HEK293 (cell line): Measurements from ENCODE around the gene DCST1.
"Not testable (repeated sequence)": the region's sequence is repeated elsewhere in the genome, so short reads cannot be mapped to it uniquely, and the experiment has no call there.

ENCODE experiments used
- CTCF ChIA-PET: fragments of 350-600 bp; formaldehyde crosslinking; extraction: SDS; loops from one replicate; lab custom pipeline; 2021; ENCODE audit warnings: antibody characterized with exemption; lab: Yijun Ruan, JAX
- POLR2A ChIA-PET: fragments of 300-600 bp; formaldehyde crosslinking; extraction: SDS; loops from one replicate; lab custom pipeline; 2020; ENCODE audit warnings: antibody characterized with exemption, inconsistent platforms; lab: Yijun Ruan, JAX
- H3K27ac ChIP-seq: fragments of 200-500 bp; sonication (Bioruptor generic); 2 replicates; pipeline ENCODE4 v1.5.1; 2014; ENCODE audit warnings: low read depth, low read length, control low read depth, inconsistent platforms; ENCODE audit errors: extremely low read depth
- H3K36me3 ChIP-seq, 2 experiments: fragments of 200-500 bp in 1 of 2; sonication (Bioruptor generic) in 1 of 2; 1 replicate in 1 of 2; 2 replicates in 1 of 2; pipeline ENCODE4 v1.5.1; 2014 to 2017; ENCODE audit warnings: inconsistent platforms in 2 of 2, low read length in 2 of 2; ENCODE audit not compliant: control insufficient read depth in 2 of 2, insufficient read depth in 1 of 2
- H3K4me1 ChIP-seq: fragments of 200-500 bp; sonication (Bioruptor generic); 2 replicates; pipeline ENCODE4 v1.5.1; 2014; ENCODE audit warnings: mild to moderate bottlenecking, low read length, inconsistent platforms; ENCODE audit not compliant: control insufficient read depth, insufficient read depth
- H3K4me3 ChIP-seq: 2 replicates; pipeline ENCODE4 v1.5.1; 2011; ENCODE audit warnings: low read depth, mild to moderate bottlenecking, control low read depth, low read length, moderate library complexity
- H3K9me3 ChIP-seq: fragments of 200-500 bp; sonication (Bioruptor generic); 2 replicates; pipeline ENCODE4 v1.5.1; 2014; ENCODE audit warnings: low read depth, low read length, inconsistent platforms; ENCODE audit not compliant: control insufficient read depth, insufficient read depth
- BCL6B ChIP-seq: fragments of 450-650 bp; formaldehyde crosslinking; IDR thresholded peaks from 2 replicates; pipeline ENCODE4 v1.5.1; 2017; ENCODE audit warnings: missing biosample characterization, missing genetic modification characterization
- KLF10 ChIP-seq: fragments of 450-650 bp; IDR thresholded peaks from 2 replicates; pipeline ENCODE4 v1.5.1; 2018; ENCODE audit warnings: missing biosample characterization, mild to moderate bottlenecking, missing genetic modification characterization
- KLF8 ChIP-seq: fragments of 450-650 bp; formaldehyde crosslinking; IDR thresholded peaks from 2 replicates; pipeline ENCODE4 v1.5.1; 2016; ENCODE audit warnings: missing biosample characterization, missing genetic modification characterization
- OSR2 ChIP-seq: fragments of 450-650 bp; formaldehyde crosslinking; IDR thresholded peaks from 2 replicates; pipeline ENCODE4 v1.5.1; 2016; ENCODE audit warnings: missing biosample characterization, missing genetic modification characterization
- PRDM1 ChIP-seq: fragments of 450-650 bp; formaldehyde crosslinking; IDR thresholded peaks from 2 replicates; pipeline ENCODE4; 2016; ENCODE audit warnings: missing biosample characterization, missing genetic modification characterization
- SETDB1 ChIP-seq: IDR thresholded peaks from one replicate; pipeline ENCODE4 v1.6.1; 2017; ENCODE audit warnings: mild to moderate bottlenecking, low read length, moderate library complexity, mixed read lengths; ENCODE audit not compliant: insufficient read length
- ZBTB1 ChIP-seq: fragments of 450-650 bp; formaldehyde crosslinking; IDR thresholded peaks from 2 replicates; pipeline ENCODE4 v1.5.1; 2016; ENCODE audit warnings: missing biosample characterization, missing genetic modification characterization
- ZBTB49 ChIP-seq: fragments of 450-650 bp; formaldehyde crosslinking; IDR thresholded peaks from 2 replicates; pipeline ENCODE4 v1.5.1; 2016; ENCODE audit warnings: missing biosample characterization, missing genetic modification characterization, low read depth
- ZFHX2 ChIP-seq: fragments of 450-650 bp; formaldehyde crosslinking; conservative IDR thresholded peaks from 2 replicates; pipeline ENCODE4 v1.5.1; 2016; ENCODE audit warnings: missing biosample characterization, missing genetic modification characterization
- ZFP41 ChIP-seq: fragments of 450-650 bp; formaldehyde crosslinking; IDR thresholded peaks from 2 replicates; pipeline ENCODE4 v1.5.1; 2016; ENCODE audit warnings: missing biosample characterization, missing genetic modification characterization, borderline replicate concordance
- ZFP69B ChIP-seq: fragments of 450-650 bp; formaldehyde crosslinking; IDR thresholded peaks from 2 replicates; pipeline ENCODE4 v1.5.1; 2016; ENCODE audit warnings: missing biosample characterization, missing genetic modification characterization
- ZNF121 ChIP-seq: fragments of 450-650 bp; formaldehyde crosslinking; IDR thresholded peaks from 2 replicates; pipeline ENCODE4 v1.5.1; 2016; ENCODE audit warnings: missing biosample characterization, missing genetic modification characterization
- ZNF169 ChIP-seq: fragments of 450-650 bp; formaldehyde crosslinking; IDR thresholded peaks from 2 replicates; pipeline ENCODE4 v1.5.1; 2016; ENCODE audit warnings: missing biosample characterization, missing genetic modification characterization
- ZNF19 ChIP-seq: fragments of 450-650 bp; formaldehyde crosslinking; IDR thresholded peaks from 2 replicates; pipeline ENCODE4; 2016; ENCODE audit warnings: missing biosample characterization, missing genetic modification characterization, low read depth
- ZNF248 ChIP-seq: fragments of 450-650 bp; formaldehyde crosslinking; IDR thresholded peaks from 2 replicates; pipeline ENCODE4 v1.5.1; 2017; ENCODE audit warnings: missing biosample characterization, missing genetic modification characterization
- ZNF302 ChIP-seq: fragments of 450-650 bp; formaldehyde crosslinking; IDR thresholded peaks from 2 replicates; pipeline ENCODE4 v1.5.1; 2016; ENCODE audit warnings: missing biosample characterization, missing genetic modification characterization, low read depth
- ZNF610 ChIP-seq: fragments of 450-650 bp; formaldehyde crosslinking; IDR thresholded peaks from 2 replicates; pipeline ENCODE4 v1.5.1; 2016; ENCODE audit warnings: missing biosample characterization, missing genetic modification characterization, borderline replicate concordance
- ZNF707 ChIP-seq: fragments of 450-650 bp; formaldehyde crosslinking; IDR thresholded peaks from 2 replicates; pipeline ENCODE4 v1.5.1; 2016; ENCODE audit warnings: missing biosample characterization, missing genetic modification characterization
- ZNF837 ChIP-seq: fragments of 450-650 bp; formaldehyde crosslinking; IDR thresholded peaks from 2 replicates; pipeline ENCODE4 v1.5.1; 2016; ENCODE audit warnings: missing biosample characterization, missing genetic modification characterization

Gene DCST1

GRCh38 chr1:155033524-155033923 lies at the start of gene DCST1, which contains the start of gene DCST2:
Gene DCST1, plus strand, starts transcription at chr1:155033824. Its CDS starts 213 bp downstream, at chr1:155034037.
Gene DCST2, minus strand, starts transcription at chr1:155033781. Its CDS starts 80 bp downstream, at chr1:155033701.
- ChIA-PET POLR2A (interaction anchor here (0.8 kb wide), 1 partner anchor 11 kb away, joined by 3 read pairs; no protein-coding TSS in a partner anchor), CTCF (interaction anchor here (1.5 to 3.0 kb wide), 2 partner anchors 11 to 16 kb away, joined by 8 to 19 read pairs; no protein-coding TSS in a partner anchor)
- Histone ChIP-seq H3K4me1 (no peaks in the 10 kb centered on the region), H3K36me3 (no peaks in the 10 kb centered on the region), H3K4me3 (no peak within 1 kb of the TSS), H3K9me3 (no peaks in the 10 kb centered on the region), H3K27ac (no peak within 1 kb of the TSS)
- TF ChIP-seq ZNF248 (no peak), OSR2 (tag by site-specific recombination) (no peak), ZNF837 (tag by site-specific recombination) (no peak), ZFHX2 (tag by site-specific recombination) (no peak), ZBTB49 (no peak), KLF10 (tag by site-specific recombination) (no peak), ZNF169 (no peak), ZNF302 (tag by site-specific recombination) (no peak), ZFP69B (no peak), ZBTB1 (no peak), ZNF19 (tag by site-specific recombination) (no peak), ZNF610 (tag by site-specific recombination) (no peak), KLF8 (no peak), ZNF707 (tag by site-specific recombination) (no peak), SETDB1 (no peak)

GRCh38 chr1:154986736-154987135 lies 46.9 kb upstream of the DCST1 start:
- not testable (repeated sequence) for H3K9me3 ChIP-seq, H3K4me1 ChIP-seq, H3K4me3 ChIP-seq, H3K27ac ChIP-seq
- ChIA-PET CTCF (interaction anchor here (1.4 to 2.6 kb wide), 3 partner anchors 12 to 31 kb away, joined by 3 to 15 read pairs (median 5); partner anchors contain the start of gene PBXIP1), POLR2A (interaction anchor here (0.7 kb wide), 1 partner anchor 15 kb away, joined by 3 read pairs; no protein-coding TSS in a partner anchor)
- H3K36me3 ChIP-seq: peaks cover 7 to 47% of the 10 kb centered on the region in 2 experiments; a peak in 2 of 3 replicates

GRCh38 chr1:154987326-154987725 lies 46.3 kb upstream of the DCST1 start:
- H3K4me1 ChIP-seq: no peaks in the 10 kb centered on the region
- no peak overlapping the region for H3K4me3 ChIP-seq
- H3K27ac ChIP-seq: no peak overlapping the region
- TF ChIP-seq ZNF121 (tag by site-specific recombination): peak; percentile 76; the same call in 1 of the 2 replicates
- no peak for TF ChIP-seq ZFP41 (tag by site-specific recombination)
- no peak for TF ChIP-seq BCL6B (tag by site-specific recombination)
- TF ChIP-seq PRDM1 (tag by site-specific recombination): no peak
- H3K36me3 ChIP-seq: peaks cover 7 to 47% of the 10 kb centered on the region in 2 experiments; a peak in 2 of 3 replicates
- POLR2A ChIA-PET: interaction anchor here (0.7 to 1.3 kb wide), 3 partner anchors 14 to 17 kb away, joined by 3 to 5 read pairs (median 3); partner anchors contain the start of gene SHC1
- no peaks in the 10 kb centered on the region for H3K9me3 ChIP-seq
- CTCF ChIA-PET: interaction anchor here (0.6 to 2.6 kb wide), 6 partner anchors 9 to 656 kb away, joined by 3 to 15 read pairs (median 4); partner anchors contain the start of gene PBXIP1
